Liver (tissue), 9 donors: ENCODE results near the gene INO80. TPM values are rescaled to one million over a fixed set of nuclear protein-coding genes. Genes with fewer than 3 reads are reported as not detected.
A peak's percentile ranks its signal among the peaks of the same experiment; 100 is the strongest.

Source experiments
- DNase-seq: peaks from one replicate; pipeline ENCODE4 v3.0.0-alpha.2; 2017; ENCODE audit warnings: low spot score
- H3K27ac ChIP-seq, 2 donors: one replicate each; pipeline ENCODE4 v1.7.0; 2013; ENCODE audit warnings: inconsistent platforms in 2 of 2, low read length in 2 of 2, control low read depth in 1 of 2, low read depth in 1 of 2, mild to moderate bottlenecking in 1 of 2
- H3K27me3 ChIP-seq, 4 donors: one replicate each; pipeline versions ENCODE4 v1.6.1 to v1.7.0; 2013; ENCODE audit warnings: low read length in 3 of 4, inconsistent platforms in 1 of 4, mild to moderate bottlenecking in 1 of 4, moderate library complexity in 1 of 4; ENCODE audit not compliant: control insufficient read depth in 4 of 4, insufficient read depth in 4 of 4
- H3K36me3 ChIP-seq, 4 donors: one replicate each; pipeline versions ENCODE4 v1.6.1 to v1.7.0; 2013; ENCODE audit warnings: low read length in 3 of 4, mild to moderate bottlenecking in 3 of 4, low read depth in 1 of 4, moderate library complexity in 1 of 4; ENCODE audit not compliant: control insufficient read depth in 4 of 4, insufficient read depth in 3 of 4
- H3K4me1 ChIP-seq, 4 donors: one replicate each; pipeline versions ENCODE4 v1.6.1 to v1.7.0; 2013; ENCODE audit warnings: low read length in 3 of 4, mild to moderate bottlenecking in 3 of 4, moderate library complexity in 1 of 4; ENCODE audit not compliant: control insufficient read depth in 4 of 4, insufficient read depth in 4 of 4
- H3K4me3 ChIP-seq, 3 donors: one replicate each; pipeline versions ENCODE4 v1.6.1 to v1.7.0; 2013; ENCODE audit warnings: low read length in 3 of 3, control low read depth in 1 of 3, low read depth in 1 of 3, mild to moderate bottlenecking in 1 of 3
- H3K9ac ChIP-seq, 2 donors: one replicate each; pipeline ENCODE4 v1.7.0; 2013; ENCODE audit warnings: low read length in 2 of 2, mild to moderate bottlenecking in 2 of 2, moderate library complexity in 2 of 2, control low read depth in 1 of 2, low read depth in 1 of 2
- H3K9me3 ChIP-seq, 4 donors: one replicate each; pipeline versions ENCODE4 v1.6.1 to v1.7.0; 2013; ENCODE audit warnings: low read length in 3 of 4; ENCODE audit not compliant: control insufficient read depth in 4 of 4
- ATF3 ChIP-seq: IDR thresholded peaks from 2 replicates; pipeline ENCODE4 v1.6.1; 2016; ENCODE audit warnings: antibody characterized with exemption
- EGR1 ChIP-seq, 2 donors: IDR thresholded peaks; 2 replicates each; pipeline ENCODE4 v1.6.1; 2016 to 2018; ENCODE audit warnings: antibody characterized with exemption in 2 of 2, low read depth in 2 of 2
- FOXA1 ChIP-seq: IDR thresholded peaks from 2 replicates; pipeline ENCODE4 v1.6.1; 2016; ENCODE audit warnings: antibody characterized with exemption
- FOXA2 ChIP-seq: IDR thresholded peaks from 2 replicates; pipeline ENCODE4 v1.6.1; 2016; ENCODE audit warnings: antibody characterized with exemption
- HNF4A ChIP-seq, 2 donors: conservative IDR thresholded peaks; 2 replicates each; pipeline ENCODE4 v1.6.1; 2016; ENCODE audit warnings: antibody characterized with exemption in 2 of 2, mild to moderate bottlenecking in 2 of 2
- JUND ChIP-seq, 2 donors: IDR thresholded peaks; 2 replicates each; pipeline ENCODE4 v1.6.1; 2016; ENCODE audit warnings: antibody characterized with exemption in 2 of 2
- NR2F2 ChIP-seq: IDR thresholded peaks from 2 replicates; pipeline ENCODE4 v1.6.1; 2016; ENCODE audit warnings: antibody characterized with exemption
- RAD21 ChIP-seq, 2 donors: IDR thresholded peaks; 2 replicates each; pipeline ENCODE4 v1.6.1; 2016; ENCODE audit warnings: antibody characterized with exemption in 2 of 2, mild to moderate bottlenecking in 2 of 2
- REST ChIP-seq: IDR thresholded peaks from 2 replicates; pipeline ENCODE4 v1.6.1; 2016; ENCODE audit warnings: antibody characterized with exemption, mild to moderate bottlenecking
- RXRA ChIP-seq, 2 donors: IDR thresholded peaks; 2 replicates each; pipeline ENCODE4 v1.6.1; 2017 to 2018; ENCODE audit warnings: antibody characterized with exemption in 2 of 2, mild to moderate bottlenecking in 1 of 2
- SP1 ChIP-seq: IDR thresholded peaks from 2 replicates; pipeline ENCODE4 v1.6.1; 2018; ENCODE audit warnings: antibody characterized with exemption, mild to moderate bottlenecking
- TAF1 ChIP-seq: conservative IDR thresholded peaks from 2 replicates; pipeline ENCODE4 v1.6.1; 2016; ENCODE audit warnings: antibody characterized with exemption, mild to moderate bottlenecking
- WGBS: extraction: QIAGEN DNeasy Blood & Tissue Kit; methylation state at CpG from one replicate; pipeline ENCODE4 v1.1.7; 2013; 5-methylcytosine and 5-hydroxymethylcytosine counted together
- polyA plus RNA-seq, 2 donors: library from polyadenylated mRNA; stranded (reverse) in 1 of 2; unstranded in 1 of 2; fragments of 200-250 nt in 1 of 2; fragments of >200 nt in 1 of 2; fragmentation: Nextera tagmentation in 1 of 2; extraction: Ambion mirVana in 1 of 2; gene quantifications; one replicate each; pipeline versions ENCODE4 v1.2.1 to v1.2.3, GENCODE V29; 2013 to 2015
- total RNA-seq, 2 donors: library from RNA; depleted of rRNA; stranded (reverse); fragments of >200 nt; gene quantifications; one replicate each; pipeline ENCODE4 v1.2.3, GENCODE V29; 2014
- TF ChIP-seq, protein P1 (sequence below): IDR thresholded peaks from 2 replicates; pipeline ENCODE4 v1.6.1; 2016; ENCODE audit warnings: antibody characterized with exemption
- TF ChIP-seq, protein P2 (sequence below): fragments of 150-350 bp; IDR thresholded peaks from 2 replicates; pipeline ENCODE4 v1.5.1; 2017; ENCODE audit warnings: improper control_type of control experiment, low read depth, low read length; ENCODE audit not compliant: missing input control
- TF ChIP-seq, protein P3 (sequence below): IDR thresholded peaks from 2 replicates; pipeline ENCODE4 v1.6.1; 2016; ENCODE audit warnings: antibody characterized with exemption
- donor health status: healthy.
- donor health status: healthy.
- donor health status: healthy.
- donor health status: healthy.
- donor health status: healthy.

Gene INO80
- total and polyA plus RNA-seq, 4 donors: 3.2 to 19.7 (median 9.4) TPM

DNA sequence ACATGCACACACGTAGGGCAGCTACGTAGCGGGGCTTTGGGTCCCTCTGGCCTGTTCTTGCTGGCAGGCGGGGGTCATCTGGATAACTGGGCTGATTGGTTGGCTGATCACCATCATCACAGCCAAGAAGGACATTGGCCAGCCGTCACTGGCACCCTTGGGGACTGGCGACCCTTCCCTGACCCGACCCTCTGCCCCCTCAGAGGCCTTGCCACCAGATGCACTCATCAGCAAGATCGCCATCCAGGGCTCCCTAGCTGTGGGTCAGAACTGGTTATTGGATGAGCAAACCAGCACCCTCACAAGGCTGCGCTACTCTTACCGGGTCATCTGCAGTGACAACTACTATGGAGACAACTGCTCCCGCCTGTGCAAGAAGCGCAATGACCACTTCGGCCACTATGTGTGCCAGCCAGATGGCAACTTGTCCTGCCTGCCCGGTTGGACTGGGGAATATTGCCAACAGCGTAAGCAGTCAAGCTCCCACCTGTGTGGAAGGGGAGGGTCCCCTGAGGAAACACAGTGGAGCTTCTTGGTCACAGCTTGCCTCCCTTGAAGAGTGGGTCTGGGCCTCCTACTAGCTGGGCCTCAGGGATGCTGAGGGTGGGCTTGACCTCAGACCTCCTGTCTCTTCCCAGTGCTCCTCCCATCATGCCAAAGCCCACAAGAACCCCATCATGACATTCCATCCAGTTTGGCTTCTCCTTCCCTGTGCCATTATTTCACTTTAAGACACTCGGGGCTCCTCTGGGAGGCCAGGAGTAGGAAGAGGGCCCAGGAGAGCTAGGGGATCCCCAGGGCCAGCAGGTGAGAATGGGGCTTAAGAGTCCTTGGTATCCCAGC is 184.6 kb downstream of the INO80 start:
- no peak for TF ChIP-seq EGR1 (IDR thresholded peaks at IDR 0.05; ENCODE audit: low read depth in 2 of 2)
- TF ChIP-seq, protein P1, sequence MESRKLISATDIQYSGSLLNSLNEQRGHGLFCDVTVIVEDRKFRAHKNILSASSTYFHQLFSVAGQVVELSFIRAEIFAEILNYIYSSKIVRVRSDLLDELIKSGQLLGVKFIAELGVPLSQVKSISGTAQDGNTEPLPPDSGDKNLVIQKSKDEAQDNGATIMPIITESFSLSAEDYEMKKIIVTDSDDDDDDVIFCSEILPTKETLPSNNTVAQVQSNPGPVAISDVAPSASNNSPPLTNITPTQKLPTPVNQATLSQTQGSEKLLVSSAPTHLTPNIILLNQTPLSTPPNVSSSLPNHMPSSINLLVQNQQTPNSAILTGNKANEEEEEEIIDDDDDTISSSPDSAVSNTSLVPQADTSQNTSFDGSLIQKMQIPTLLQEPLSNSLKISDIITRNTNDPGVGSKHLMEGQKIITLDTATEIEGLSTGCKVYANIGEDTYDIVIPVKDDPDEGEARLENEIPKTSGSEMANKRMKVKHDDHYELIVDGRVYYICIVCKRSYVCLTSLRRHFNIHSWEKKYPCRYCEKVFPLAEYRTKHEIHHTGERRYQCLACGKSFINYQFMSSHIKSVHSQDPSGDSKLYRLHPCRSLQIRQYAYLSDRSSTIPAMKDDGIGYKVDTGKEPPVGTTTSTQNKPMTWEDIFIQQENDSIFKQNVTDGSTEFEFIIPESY: no peak
- no peak for TF ChIP-seq SP1
- TF ChIP-seq, protein P2, sequence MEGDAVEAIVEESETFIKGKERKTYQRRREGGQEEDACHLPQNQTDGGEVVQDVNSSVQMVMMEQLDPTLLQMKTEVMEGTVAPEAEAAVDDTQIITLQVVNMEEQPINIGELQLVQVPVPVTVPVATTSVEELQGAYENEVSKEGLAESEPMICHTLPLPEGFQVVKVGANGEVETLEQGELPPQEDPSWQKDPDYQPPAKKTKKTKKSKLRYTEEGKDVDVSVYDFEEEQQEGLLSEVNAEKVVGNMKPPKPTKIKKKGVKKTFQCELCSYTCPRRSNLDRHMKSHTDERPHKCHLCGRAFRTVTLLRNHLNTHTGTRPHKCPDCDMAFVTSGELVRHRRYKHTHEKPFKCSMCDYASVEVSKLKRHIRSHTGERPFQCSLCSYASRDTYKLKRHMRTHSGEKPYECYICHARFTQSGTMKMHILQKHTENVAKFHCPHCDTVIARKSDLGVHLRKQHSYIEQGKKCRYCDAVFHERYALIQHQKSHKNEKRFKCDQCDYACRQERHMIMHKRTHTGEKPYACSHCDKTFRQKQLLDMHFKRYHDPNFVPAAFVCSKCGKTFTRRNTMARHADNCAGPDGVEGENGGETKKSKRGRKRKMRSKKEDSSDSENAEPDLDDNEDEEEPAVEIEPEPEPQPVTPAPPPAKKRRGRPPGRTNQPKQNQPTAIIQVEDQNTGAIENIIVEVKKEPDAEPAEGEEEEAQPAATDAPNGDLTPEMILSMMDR: no peak
- TF ChIP-seq HNF4A (conservative IDR thresholded peaks at IDR 0.05): no peak
- H3K9ac ChIP-seq: no peak overlapping the region
- no peak for DNase-seq
- no peak overlapping the region for H3K27ac ChIP-seq
- H3K36me3 ChIP-seq: no peaks in the 10 kb centered on the region
- H3K4me1 ChIP-seq: peaks cover 27 to 77% (median 56%) of the 10 kb centered on the region in 4 donors
- no peaks in the 10 kb centered on the region for H3K9me3 ChIP-seq
- 71% methylated on average over 16 of the region's 16 CpGs for WGBS
- peaks cover 0 to 5% (median 1%) of the 10 kb centered on the region in 4 donors for H3K27me3 ChIP-seq
- peak overlapping the region in 2 of 3 donors; percentile 2 to 53 for H3K4me3 ChIP-seq

- Histone ChIP-seq H3K4me1 (peaks cover 29 to 77% (median 57%) of the 10 kb centered on the region in 4 donors), H3K36me3 (no peaks in the 10 kb centered on the region), H3K9me3 (no peaks in the 10 kb centered on the region), H3K27me3 (peaks cover 0 to 5% (median 1%) of the 10 kb centered on the region in 4 donors), H3K27ac (peak overlapping the region in 1 of 2 donors; percentile 34), H3K4me3 (peak overlapping the region; percentile 16 to 53 (median 25)), H3K9ac (peak overlapping the region in 1 of 2 donors; percentile 27)
- DNase-seq: peak; percentile 62
- WGBS: 5% methylated on average over 46 of the region's 46 CpGs
- TF ChIP-seq EGR1 (IDR thresholded peaks at IDR 0.05; ENCODE audit: low read depth in 2 of 2) (no peak), TAF1 (no peak), RAD21 (IDR thresholded peaks at IDR 0.05) (peak in 1 of 2 donors; percentile 54), ATF3 (no peak), NR2F2 (peak; percentile 53), RXRA (IDR thresholded peaks at IDR 0.05) (no peak), HNF4A (conservative IDR thresholded peaks at IDR 0.05) (no peak), FOXA2 (no peak), SP1 (no peak), JUND (IDR thresholded peaks at IDR 0.05) (no peak), REST (no peak), FOXA1 (no peak)
- TF ChIP-seq, protein P3, sequence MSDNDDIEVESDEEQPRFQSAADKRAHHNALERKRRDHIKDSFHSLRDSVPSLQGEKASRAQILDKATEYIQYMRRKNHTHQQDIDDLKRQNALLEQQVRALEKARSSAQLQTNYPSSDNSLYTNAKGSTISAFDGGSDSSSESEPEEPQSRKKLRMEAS: no peak
- TF ChIP-seq, protein P2: peak; percentile 28
- TF ChIP-seq, protein P1: no peak
These were observed 185.4 kb downstream of the INO80 start for GRCh38 chr15:40930430-40931299.
